ENCODE data around the gene RPL28. TPM values are rescaled to one million over a fixed set of nuclear protein-coding genes. Genes with fewer than 3 reads are reported as not detected.

The RPL28 gene
- total RNA-seq, 3 donors from 2014 or later, result 942 to 1,365 (median 1,241) TPM

GRCh38 chr19:55390461-55390880 is 4.7 kb downstream of the RPL28 start:
- H3K9me3 ChIP-seq, result no peaks in the 10 kb centered on the region
- intact Hi-C loops (cut with DNase I, micrococcal nuclease), result no loop called here
- TF ChIP-seq, protein P1, sequence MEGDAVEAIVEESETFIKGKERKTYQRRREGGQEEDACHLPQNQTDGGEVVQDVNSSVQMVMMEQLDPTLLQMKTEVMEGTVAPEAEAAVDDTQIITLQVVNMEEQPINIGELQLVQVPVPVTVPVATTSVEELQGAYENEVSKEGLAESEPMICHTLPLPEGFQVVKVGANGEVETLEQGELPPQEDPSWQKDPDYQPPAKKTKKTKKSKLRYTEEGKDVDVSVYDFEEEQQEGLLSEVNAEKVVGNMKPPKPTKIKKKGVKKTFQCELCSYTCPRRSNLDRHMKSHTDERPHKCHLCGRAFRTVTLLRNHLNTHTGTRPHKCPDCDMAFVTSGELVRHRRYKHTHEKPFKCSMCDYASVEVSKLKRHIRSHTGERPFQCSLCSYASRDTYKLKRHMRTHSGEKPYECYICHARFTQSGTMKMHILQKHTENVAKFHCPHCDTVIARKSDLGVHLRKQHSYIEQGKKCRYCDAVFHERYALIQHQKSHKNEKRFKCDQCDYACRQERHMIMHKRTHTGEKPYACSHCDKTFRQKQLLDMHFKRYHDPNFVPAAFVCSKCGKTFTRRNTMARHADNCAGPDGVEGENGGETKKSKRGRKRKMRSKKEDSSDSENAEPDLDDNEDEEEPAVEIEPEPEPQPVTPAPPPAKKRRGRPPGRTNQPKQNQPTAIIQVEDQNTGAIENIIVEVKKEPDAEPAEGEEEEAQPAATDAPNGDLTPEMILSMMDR (IDR thresholded peaks at IDR 0.05), result no peak
- no peak for ATAC-seq
- H3K4me3 ChIP-seq, result no peak overlapping the region
- no peak for DNase-seq
- H3K36me3 ChIP-seq (ENCODE audit: low read depth), result no peaks in the 10 kb centered on the region
- peaks cover 24% of the 10 kb centered on the region for H3K4me1 ChIP-seq (ENCODE audit: low read depth)

GRCh38 chr19:55391191-55391670 is 5.5 kb downstream of the RPL28 start:
- ATAC-seq, result no peak
- Histone ChIP-seq H3K4me1 (ENCODE audit: low read depth) (peaks cover 24% of the 10 kb centered on the region), H3K9me3 (no peaks in the 10 kb centered on the region), H3K4me3 (no peak overlapping the region), H3K36me3 (ENCODE audit: low read depth) (no peaks in the 10 kb centered on the region)
- TF ChIP-seq, protein P1 (IDR thresholded peaks at IDR 0.05), result no peak
- DNase-seq, result no peak
- intact Hi-C loops (cut with DNase I, micrococcal nuclease), result no loop called here

DNA sequence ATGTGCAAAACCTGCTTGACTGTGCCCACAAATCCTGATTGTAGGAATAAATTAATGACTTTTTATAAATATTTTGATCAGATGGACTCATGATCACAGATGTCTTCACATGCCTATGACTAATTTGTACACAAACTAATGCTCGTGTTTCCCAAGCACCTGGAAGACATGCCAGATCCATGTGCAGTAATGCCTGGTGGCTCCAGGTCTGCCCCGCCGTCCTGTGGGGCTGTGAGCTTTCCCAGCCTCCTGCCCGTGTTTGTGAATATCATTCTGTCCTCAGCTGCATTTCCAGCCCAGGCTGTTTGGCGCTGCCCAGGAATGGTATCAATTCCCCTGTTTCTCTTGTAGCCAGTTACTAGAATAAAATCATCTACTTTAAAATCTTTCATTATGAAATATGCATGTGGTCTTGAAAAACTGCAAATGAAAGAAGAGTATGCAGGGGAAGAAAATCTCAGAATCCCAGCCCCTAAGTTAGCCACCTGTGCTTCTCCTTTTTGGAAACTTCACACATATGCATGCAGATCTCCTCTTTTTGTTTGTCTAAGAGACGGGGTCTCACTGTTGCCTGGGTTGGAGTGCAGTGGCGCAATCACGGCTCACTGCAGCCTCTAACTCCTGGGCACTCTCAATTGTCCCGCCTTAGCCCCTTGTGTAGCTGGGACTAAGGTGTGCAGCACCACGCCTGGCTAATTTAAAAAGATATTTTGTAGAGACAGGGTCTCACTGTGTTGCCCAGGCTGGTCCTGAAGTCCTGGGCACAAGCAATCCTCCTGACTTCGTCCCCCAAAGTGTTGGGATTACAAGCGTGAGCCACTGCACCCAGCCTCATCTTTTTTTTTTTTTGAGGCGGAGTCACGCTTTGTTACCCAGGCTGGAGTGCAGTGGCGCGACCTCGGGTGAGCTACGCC is 6.2 kb downstream of the RPL28 start:
- Histone ChIP-seq H3K9me3 (no peaks in the 10 kb centered on the region), H3K36me3 (ENCODE audit: low read depth) (no peaks in the 10 kb centered on the region), H3K4me1 (ENCODE audit: low read depth) (peaks cover 20% of the 10 kb centered on the region), H3K4me3 (no peak overlapping the region)
- ATAC-seq (no peak), DNase-seq (no peak)
- intact Hi-C loops (cut with DNase I, micrococcal nuclease), result no loop called here
- TF ChIP-seq, protein P1 (IDR thresholded peaks at IDR 0.05), result no peak

DNA sequence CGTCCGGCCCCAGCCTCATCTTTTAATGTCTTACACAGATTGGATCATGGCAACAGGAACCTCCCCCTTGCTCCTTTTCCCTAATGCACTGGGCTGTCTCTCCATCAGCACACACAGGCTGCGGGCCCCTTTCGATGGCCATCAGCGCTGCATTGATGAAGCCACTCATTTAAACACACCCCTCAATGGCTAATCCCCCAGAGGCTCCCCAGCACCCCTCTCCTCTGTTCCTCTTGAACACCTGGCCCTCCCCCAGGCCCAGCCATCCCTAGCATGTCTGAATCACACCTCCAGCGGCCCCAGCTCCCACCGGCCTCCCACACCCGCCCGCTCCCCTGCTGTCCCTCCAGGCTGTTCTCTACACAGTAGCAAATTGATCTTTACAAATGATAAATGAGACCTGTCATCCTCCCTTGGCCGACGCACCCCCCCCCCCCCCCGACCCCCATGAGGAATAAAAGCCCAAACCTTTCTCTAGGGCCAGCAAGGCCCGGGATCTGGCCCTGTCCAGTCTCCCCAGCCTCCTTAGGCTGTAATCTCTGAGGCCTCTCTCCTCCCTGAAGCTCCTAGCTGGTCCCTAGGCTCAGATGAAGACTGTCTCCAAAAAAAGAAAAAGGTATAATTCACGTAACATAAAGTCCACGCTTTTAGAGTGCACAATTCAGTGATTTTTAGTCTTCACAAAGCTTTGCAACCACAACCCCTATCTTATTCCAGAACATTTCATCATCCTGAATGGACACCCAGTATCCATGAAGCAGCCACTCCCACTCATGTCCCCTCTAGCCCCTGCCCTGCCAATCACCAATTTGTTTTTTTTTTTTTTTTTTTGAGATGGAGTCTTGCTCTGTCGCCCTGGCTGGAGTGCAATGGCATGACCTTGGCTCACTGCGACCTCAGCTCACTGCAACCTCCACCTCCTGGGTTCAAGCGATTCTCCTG is 7.4 kb downstream of the RPL28 start:
- no peak for ATAC-seq
- intact Hi-C loops (cut with DNase I, micrococcal nuclease), result no loop called here
- no peaks in the 10 kb centered on the region for H3K36me3 ChIP-seq (ENCODE audit: low read depth)

More for the DNA sequence above, 7.4 kb downstream of the RPL28 start:
- DNase-seq, result no peak
- Histone ChIP-seq H3K9me3 (no peaks in the 10 kb centered on the region), H3K4me1 (ENCODE audit: low read depth) (peaks cover 9% of the 10 kb centered on the region), H3K4me3 (no peak overlapping the region)
- TF ChIP-seq, protein P1 (IDR thresholded peaks at IDR 0.05), result no peak
